H54 (cell line): ENCODE data around the gene CEP192.

Experiments used
- DNase-seq: peaks from one replicate; pipeline ENCODE4 v3.0.0; 2011; ENCODE audit warnings: low spot score, mixed read lengths; ENCODE audit not compliant: insufficient read length
- FAIRE-seq: peaks from 3 replicates; lab custom pipeline; 2011; peaks lifted over from hg19 to GRCh38; lab: Jason Lieb, UNC
- POLR2A ChIP-seq: IDR thresholded peaks from 2 replicates; pipeline ENCODE4 v1.6.1; 2011; ENCODE audit warnings: low read depth, mild to moderate bottlenecking, low read length

CEP192 gene

DNA sequence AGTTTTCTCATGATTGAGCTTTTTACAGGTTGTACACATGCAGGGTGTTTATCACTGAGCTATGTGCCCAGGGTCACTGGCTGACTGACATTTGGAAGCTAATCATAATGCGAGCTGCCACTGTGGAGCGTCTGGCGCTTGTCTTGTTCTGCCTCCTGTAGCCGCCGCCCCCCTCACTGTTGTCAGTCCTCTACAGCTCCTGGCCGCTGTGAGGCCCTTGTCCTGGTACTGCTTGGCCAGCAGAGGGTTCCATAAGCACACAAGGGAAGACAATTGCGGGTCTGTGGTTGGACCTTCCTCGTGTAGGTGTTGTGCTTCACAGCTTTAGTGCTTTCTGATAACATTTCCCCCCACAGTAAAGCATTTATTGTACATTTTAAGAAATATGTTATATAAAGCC is 121.8 kb downstream of the CEP192 start:
- TF ChIP-seq POLR2A, result no peak
- DNase-seq (no peak), FAIRE-seq (no peak)

DNA sequence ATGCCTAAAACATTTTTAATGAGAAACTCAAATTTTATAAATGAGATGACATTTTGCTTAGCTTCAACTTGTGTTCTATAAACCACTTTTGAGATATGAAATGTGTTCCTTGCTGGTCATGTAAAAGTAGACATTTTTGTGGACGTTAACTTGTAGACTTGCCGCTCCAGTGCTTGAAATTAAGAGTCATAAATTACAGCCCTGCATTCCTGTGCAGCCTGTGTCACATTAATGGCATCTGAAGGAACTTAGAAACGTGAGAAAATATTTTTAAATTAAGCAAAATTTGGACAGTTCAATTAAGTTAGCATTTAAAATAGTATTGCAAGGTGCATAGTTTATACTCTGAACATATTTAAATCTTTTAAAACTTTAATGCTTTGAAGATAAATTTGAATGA is 129.1 kb downstream of the CEP192 start:
- DNase-seq (no peak), FAIRE-seq (no peak)

DNA sequence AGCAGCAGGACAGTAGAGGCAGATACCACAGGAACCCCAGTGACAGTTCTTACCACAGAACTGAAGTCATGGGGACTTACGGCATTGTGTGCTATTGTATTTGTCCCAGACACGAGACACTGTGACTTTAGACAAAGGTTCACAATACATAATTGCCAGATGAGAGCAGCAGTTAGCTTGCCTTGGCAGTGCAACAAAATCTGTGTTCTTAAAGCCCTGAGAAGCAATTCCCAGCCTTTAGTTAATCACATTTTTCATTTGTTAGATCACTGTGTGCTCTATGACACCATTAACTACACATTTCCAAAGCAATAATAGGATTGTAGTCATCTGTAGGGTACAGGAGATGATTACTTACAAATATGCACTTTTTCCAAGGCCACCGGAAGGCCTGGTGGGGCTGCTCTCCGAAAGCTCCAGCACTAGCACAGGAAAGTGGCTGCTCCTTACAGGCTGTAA is 129.8 kb downstream of the CEP192 start:
- DNase-seq (no peak), FAIRE-seq (peak; percentile 30)
- no peak for TF ChIP-seq POLR2A

More for the DNA sequence above, 129.1 kb downstream of the CEP192 start:
- TF ChIP-seq POLR2A, result no peak

DNA sequence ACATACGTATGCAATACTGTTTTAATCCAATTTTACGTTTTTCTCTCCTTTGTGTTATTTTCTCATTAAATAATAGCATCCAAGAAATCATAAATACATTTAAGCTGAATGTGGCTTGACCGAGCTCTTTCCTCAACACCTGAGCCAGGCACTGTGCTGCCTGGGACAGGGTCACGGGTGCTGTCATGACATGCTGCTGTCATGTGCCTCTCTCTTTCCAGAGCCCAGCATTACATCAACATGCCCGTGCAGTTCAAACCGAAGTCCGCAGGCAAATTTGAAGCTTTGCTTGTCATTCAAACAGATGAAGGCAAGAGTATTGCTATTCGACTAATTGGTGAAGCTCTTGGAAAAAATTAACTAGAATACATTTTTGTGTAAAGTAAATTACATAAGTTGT is 133.2 kb downstream of the CEP192 start:
- DNase-seq, result no peak
- no peak for FAIRE-seq
- TF ChIP-seq POLR2A, result no peak

DNA sequence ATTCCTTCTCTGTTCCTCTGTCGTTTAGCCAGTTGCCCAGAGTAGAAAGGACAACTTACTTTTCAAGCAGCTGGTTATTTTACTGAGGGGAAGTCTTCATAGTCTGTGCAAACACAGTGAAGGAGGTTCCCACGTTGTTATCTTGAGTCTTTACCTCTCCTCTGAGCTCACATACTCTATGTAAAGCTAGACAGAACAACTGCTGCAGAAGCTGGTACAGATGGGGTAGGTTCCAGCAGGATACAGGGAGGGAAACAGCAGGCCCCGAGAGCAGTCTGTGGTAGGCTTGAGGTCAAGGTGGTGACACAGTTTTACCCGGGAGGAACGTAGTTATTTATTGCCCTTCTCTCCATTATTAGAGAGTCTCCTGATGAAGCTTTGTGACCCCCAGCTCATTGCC is 134.0 kb downstream of the CEP192 start:
- no peak for DNase-seq
- no peak for TF ChIP-seq POLR2A
- FAIRE-seq, result no peak

DNA sequence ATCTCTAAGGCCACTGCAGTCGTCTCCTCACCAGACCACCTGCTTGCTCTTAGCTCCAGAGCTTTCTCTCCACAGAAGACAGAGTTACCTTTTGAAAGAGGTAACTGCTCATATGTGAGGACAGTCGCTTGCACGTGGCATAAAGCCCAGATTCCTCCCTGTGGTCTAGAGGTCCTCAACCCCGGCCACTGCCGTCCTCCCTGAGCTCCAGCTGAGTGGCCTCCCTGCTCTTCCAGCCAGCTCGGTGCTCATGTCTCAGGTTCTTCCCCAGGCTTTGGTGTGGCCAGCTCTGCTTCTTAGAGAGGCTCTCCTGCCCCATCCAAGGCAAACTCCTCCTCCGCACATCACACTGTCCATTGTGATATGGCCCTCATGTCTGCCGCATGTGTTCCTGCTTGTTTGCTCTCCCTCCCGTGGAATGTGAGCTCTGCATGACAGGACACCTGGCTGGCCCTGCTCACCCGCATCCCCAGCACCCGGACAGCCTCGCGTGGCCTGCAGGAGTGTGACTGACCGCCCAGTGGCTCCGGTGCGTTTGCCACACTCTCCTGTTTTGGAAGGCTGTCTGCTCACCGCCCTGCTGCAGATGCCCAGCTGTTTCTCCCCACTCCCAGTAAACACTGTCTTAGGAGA is 135.9 kb downstream of the CEP192 start:
- FAIRE-seq (no peak), DNase-seq (no peak)
- no peak for TF ChIP-seq POLR2A

DNA sequence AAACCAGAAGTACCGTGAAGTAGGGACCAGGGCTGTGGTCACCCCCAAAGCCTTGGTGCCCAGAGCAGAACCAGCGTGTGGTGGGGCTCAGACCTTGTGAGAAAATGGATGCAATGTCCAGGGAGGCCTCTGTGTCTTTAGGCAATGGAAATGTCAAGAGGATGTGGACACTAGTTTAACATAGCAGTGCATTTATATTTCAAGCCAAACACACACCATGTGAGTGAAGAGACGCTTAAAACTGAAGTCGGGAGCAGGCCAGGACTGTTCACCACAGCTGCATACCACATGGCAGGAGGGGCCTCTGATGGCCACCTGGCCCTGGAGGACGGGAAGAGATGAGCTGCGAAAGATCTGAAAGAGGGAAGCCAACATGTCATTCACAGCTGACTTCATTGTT is 140.1 kb downstream of the CEP192 start:
- FAIRE-seq (no peak), DNase-seq (no peak)
- TF ChIP-seq POLR2A, result no peak

DNA sequence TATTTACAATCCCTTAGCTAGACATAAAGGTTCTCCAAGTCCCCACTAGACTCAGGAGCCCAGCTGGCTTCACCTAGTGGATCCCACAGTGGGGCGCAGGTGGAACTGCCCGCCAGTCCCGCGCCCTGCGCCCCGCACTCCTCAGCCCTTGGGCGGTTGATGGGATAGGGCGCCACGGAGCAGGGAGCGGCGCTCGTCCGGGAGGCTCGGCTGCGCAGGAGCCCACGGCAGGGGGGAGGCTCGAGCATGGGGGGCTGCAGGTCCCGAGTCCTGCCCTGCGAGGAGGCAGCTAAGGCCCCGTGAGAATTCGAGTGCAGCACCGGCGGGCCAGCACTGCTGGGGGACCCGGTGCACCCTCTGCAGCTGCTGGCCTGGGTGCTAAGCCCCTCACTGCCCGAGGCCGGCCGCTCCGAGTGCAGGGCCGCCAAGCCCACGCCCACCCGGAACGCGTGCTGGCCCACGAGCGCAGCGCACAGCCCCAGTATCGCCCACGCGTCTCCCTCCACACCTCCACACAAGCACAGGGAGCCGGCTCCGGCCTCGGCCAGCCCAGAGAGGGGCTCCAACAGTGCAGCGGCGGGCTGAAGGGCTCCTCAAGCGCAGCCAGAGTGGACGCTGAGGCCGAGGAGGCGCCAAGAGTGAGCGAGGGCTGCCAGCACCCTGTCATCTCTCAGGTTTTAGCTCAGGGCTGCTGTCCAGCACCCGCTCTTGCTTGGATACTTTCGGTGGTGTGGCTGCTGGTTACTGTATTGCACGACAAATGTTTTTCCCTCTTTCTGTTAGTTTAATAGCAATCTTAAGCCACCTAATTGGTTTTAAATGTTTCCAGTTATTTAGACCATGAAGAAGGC is 143.6 kb downstream of the CEP192 start:
- FAIRE-seq, result no peak
- DNase-seq, result no peak
- TF ChIP-seq POLR2A, result no peak

DNA sequence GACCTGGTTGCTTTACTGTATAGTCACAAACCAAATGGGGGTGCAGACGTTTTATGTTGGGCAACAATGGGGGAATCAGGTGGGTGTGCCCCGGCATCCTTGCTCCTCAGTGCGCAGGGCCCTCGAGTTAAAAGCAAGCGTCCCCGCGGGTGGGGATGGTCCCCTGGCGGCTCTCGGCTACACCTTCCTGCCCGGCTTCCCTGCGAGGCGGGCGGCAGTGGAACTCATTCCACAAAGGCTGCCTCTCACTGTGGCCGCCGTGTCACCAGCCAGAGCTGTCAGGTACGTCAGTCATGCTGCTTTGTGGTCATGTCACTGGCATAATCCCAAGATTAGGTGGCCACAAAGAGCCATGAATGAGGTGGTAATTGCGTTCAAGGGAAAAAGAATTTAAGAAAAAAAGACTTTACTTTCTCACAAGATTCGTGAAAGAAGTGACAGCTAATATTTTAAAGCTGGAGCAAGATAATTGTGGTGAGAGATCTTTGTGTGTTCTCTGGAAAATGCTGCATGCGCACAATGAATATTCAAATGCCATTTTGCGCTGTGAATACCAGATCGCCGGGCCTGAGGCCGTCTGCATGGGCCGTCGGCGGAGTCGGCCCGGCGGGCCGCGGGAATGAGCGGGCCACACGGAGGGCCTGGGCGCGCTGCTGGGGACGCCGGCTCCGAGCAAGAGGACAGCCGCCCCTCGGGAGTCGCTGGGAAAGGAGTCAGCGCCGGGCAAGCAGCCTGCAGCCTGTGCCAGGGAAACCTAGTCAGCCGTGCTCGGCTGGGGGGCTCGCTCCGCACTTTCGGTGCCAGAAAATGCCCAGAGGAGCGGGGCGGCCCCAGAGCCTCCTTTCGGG is 145.1 kb downstream of the CEP192 start:
- no peak for FAIRE-seq
- no peak for DNase-seq

DNA sequence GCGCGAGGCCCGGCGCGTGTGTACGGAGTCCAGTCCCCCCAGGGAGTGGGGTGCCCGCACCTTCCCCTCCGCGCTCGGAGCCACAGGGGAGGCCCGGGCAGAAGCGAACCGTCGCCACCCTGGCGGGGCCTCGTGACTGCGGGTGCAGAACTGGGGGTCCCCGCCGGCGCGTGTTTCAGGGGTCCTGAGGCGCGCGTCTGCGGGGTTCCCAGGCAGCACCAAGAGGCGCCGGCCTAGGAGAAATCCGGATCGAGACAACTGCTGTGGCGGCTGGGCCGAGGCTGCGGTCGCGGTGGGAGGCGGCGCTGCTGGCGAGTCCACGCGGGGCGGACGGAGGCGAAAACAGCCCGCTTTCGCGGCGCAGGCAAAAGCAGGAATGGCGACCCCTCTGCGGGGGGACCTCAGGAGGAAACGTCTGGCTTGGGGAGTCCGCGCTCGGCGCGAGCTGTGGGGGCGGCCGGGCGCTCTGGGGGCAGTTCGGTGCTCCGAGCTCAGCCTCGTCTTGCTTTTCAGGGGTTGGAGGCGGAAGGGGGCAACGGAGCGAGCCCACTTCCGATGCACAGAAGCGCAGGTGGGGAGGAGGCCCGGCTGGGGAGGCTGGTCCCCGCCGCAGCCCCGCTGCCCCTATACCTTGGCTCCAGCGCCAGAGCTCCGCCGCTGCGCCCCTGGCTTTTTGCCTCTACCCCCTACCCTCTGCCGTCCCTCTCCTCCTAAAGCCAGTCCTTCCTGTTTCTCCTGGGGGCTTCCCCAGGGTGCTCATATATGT is 145.9 kb downstream of the CEP192 start:
- no peak for TF ChIP-seq POLR2A
- FAIRE-seq (no peak), DNase-seq (no peak)

More for the DNA sequence above, 145.1 kb downstream of the CEP192 start:
- no peak for TF ChIP-seq POLR2A

DNA sequence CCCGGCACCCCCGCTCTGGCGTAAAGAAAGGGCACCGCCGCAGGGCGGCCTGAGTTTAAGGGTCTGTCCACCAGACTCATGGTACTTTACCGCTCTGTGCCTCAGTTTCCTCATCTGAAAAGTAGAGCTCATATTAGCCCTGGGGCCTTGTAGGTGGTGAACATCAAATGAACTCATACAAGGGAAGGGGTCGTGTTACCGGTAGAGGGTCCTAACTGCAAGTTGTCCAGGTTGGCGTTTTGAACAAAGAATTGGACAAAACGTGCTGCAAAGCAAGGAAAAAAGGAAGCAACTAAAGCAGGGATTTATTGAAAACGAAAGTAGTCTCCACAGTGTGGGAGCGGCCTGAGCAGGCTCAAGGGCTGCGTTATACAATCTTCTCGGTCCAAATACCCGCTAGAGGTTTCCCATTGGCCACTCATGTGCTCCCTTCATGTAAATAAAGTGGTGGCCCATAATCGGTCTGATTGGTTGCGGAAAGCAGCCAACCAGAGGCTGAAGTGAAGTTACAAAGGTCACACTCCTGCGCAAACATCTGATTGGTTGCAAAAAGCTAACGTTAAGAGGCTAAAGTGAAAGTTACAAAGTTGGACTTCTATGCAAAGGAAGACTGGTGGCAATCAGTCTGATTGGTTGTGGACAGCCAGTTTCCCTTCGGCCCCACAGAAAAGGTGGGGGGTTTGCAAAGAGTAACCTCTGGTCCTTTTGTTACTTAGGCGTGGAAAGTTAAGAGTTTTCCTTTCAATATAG is 146.7 kb downstream of the CEP192 start:
- no peak for TF ChIP-seq POLR2A
- no peak for FAIRE-seq
- DNase-seq, result no peak

DNA sequence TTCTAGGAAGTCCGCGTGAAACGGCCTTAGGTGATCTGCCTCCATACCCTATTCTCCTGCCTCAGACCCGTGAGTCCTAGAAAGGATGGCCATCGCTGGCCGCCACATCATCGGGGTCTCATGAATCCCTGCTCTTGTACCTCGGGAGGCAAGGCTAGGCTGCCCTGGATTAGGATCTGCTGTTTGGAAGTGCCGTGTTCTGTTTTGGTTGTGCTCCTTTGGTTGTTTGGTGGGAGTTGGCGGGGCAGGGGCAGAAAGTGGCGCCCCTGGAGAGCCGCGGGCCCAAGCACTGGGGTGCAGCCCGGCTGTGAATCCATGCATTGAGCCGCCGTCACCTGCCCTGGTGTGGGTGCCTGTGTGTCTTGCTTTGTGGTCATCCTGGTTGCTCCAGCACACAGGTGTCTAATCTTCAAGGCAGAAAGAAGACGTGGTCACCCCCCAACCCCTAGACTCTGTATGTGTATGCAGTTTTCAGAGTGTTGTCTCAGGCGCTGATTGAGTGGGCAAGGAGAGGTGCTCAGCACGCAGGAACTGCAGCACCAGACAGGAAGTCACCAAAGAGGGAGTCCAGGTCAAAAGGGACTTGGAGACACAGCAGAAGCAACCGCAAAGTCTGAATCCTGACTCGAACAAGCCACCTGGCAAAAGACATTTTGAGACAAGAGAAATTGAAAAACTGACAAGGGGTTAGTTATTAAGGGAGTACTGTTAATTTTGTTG is 147.4 kb downstream of the CEP192 start:
- FAIRE-seq (no peak), DNase-seq (no peak)
- TF ChIP-seq POLR2A, result no peak
